Brain microvascular endothelial cell (primary cell): Measurements from ENCODE around the gene SLC24A3.

Experiments used
- DNase-seq: peaks from one replicate; pipeline ENCODE4 v3.0.0-alpha.2; 2020
- H3K27ac ChIP-seq: fragments of 250-450 bp; sonication (Bioruptor Pico); 2 replicates; pipeline ENCODE4 v1.5.1; 2020; ENCODE audit warnings: mild to moderate bottlenecking, moderate library complexity
- H3K27me3 ChIP-seq: fragments of 250-450 bp; sonication (Bioruptor Pico); replicated peaks from 2 replicates; pipeline ENCODE4 v1.5.1; 2020; ENCODE audit warnings: mild to moderate bottlenecking
- H3K36me3 ChIP-seq: fragments of 250-450 bp; sonication (Bioruptor Pico); replicated peaks from 2 replicates; pipeline ENCODE4 v1.5.1; 2020; ENCODE audit warnings: mild to moderate bottlenecking
- H3K4me3 ChIP-seq: 2 replicates; pipeline ENCODE4 v1.5.1; 2011; ENCODE audit warnings: low read depth, mild to moderate bottlenecking, control low read depth, low read length, moderate library complexity
- in situ Hi-C: cut with HindIII; loops from 2 replicates; pipeline ENCODE4 v1.10.0; 2017; ENCODE audit warnings: low sequenced_read_pairs, low pct_ligation_motif_present
- TF ChIP-seq, protein P1 (sequence below): IDR thresholded peaks from 2 replicates; pipeline ENCODE4 v1.5.1; 2011; ENCODE audit warnings: low read depth, mild to moderate bottlenecking, moderate library complexity, low read length, control low read depth, inconsistent platforms; ENCODE audit errors: missing control alignments

Gene SLC24A3

DNA sequence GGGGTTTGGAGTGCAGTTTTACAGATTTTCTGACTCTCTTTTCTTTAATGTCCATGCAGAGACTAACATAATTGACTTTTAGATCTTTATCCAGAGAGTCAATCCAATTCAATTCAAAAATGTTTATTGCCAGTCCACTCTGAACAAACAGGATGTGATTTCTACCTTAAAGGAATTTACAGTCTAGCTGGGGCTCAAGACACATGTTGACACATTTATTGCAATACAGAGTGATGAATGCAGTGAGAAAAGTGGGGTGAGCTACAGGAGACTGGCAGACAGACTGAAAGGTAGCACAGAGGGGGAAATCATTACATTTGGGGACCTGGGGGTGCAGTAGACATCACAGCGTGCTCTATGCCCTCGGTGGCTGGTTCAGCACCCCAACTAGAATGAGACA, 193.9 kb downstream of the SLC24A3 start:
- DNase-seq, result no peak
- TF ChIP-seq, protein P1, sequence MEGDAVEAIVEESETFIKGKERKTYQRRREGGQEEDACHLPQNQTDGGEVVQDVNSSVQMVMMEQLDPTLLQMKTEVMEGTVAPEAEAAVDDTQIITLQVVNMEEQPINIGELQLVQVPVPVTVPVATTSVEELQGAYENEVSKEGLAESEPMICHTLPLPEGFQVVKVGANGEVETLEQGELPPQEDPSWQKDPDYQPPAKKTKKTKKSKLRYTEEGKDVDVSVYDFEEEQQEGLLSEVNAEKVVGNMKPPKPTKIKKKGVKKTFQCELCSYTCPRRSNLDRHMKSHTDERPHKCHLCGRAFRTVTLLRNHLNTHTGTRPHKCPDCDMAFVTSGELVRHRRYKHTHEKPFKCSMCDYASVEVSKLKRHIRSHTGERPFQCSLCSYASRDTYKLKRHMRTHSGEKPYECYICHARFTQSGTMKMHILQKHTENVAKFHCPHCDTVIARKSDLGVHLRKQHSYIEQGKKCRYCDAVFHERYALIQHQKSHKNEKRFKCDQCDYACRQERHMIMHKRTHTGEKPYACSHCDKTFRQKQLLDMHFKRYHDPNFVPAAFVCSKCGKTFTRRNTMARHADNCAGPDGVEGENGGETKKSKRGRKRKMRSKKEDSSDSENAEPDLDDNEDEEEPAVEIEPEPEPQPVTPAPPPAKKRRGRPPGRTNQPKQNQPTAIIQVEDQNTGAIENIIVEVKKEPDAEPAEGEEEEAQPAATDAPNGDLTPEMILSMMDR, result no peak
- in situ Hi-C loops, result no loop called here
- Histone ChIP-seq H3K4me3 (no peak overlapping the region), H3K27me3 (no peaks in the 10 kb centered on the region), H3K36me3 (no peaks in the 10 kb centered on the region), H3K27ac (no peak overlapping the region)

GRCh38 chr20:19407196-19407595, 194.8 kb downstream of the SLC24A3 start:
- Histone ChIP-seq H3K27ac (no peak overlapping the region), H3K36me3 (no peaks in the 10 kb centered on the region), H3K4me3 (no peak overlapping the region), H3K27me3 (no peaks in the 10 kb centered on the region)
- no peak for DNase-seq
- in situ Hi-C loops, result no loop called here
- TF ChIP-seq, protein P1, result no peak

DNA sequence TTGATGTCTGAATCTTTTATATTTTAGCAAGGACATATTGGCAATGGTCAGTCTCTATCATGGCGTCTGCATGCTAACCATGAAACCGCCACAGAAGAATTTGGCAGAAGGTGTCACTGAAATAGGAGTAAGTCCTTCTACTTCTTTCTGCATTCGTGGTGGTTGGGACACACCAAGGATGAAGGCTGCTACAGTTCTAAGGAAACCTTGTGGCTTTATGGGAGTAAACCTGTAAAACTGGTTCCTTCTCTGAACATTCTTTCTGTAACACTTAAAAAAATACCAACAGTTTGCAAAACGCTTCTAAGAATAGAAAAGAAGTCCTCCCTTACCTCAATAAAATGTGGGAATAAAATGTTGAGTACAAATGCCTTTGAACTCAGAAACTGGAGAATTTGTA, 195.3 kb downstream of the SLC24A3 start:
- DNase-seq, result no peak
- Histone ChIP-seq H3K4me3 (no peak overlapping the region), H3K27ac (no peak overlapping the region), H3K36me3 (no peaks in the 10 kb centered on the region), H3K27me3 (no peaks in the 10 kb centered on the region)
- TF ChIP-seq, protein P1, result no peak
- in situ Hi-C loops, result no loop called here

GRCh38 chr20:19408971-19409370, 196.5 kb downstream of the SLC24A3 start:
- no peaks in the 10 kb centered on the region for H3K36me3 ChIP-seq
- in situ Hi-C loops, result no loop called here
- H3K4me3 ChIP-seq, result no peak overlapping the region
- TF ChIP-seq, protein P1, result no peak
- DNase-seq, result no peak
- H3K27me3 ChIP-seq, result no peaks in the 10 kb centered on the region
- H3K27ac ChIP-seq, result no peak overlapping the region

DNA sequence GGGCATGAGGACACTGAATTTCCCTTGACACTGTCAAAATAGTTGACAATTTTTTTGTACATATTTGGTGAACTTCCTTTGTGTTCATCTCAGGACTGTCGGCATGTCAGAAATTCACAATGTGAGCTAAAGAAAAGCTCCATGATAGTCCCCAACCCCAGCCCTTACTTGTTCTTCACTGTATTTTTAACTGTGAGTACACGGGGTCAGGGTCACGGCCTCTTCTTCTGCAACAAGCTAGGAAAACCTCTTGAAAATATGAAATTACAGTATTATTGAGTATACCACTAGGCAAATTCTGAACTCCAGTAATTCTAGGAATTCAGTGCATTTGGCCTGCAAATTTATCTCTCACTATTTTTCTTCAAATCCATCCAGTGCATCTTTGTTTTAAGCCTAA, 199.4 kb downstream of the SLC24A3 start:
- no peak overlapping the region for H3K4me3 ChIP-seq

DNA sequence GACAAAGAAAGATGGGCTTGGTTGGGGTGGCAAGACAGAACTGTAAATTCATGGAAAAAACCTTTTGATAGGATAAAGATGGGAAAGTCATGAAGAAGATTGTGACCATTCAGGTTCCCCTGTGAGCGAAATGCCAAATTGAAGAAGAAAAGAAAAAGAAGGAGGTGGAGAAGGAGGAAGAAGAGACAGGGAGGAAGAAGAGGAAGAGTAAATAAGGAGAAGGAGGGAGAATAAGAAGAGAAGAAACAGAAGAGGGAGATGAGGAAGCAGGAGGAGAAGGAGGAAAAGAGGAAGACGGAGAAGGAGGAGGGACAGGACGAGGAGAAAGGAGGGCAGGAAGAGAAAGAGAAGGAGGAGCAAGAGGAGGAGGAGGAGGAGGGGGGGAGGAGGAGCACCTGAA, 199.8 kb downstream of the SLC24A3 start:
- TF ChIP-seq, protein P1, result no peak

More for the DNA sequence above, 199.4 kb downstream of the SLC24A3 start:
- in situ Hi-C loops, result no loop called here
- no peak for DNase-seq
- Histone ChIP-seq H3K27ac (no peak overlapping the region), H3K27me3 (no peaks in the 10 kb centered on the region), H3K36me3 (no peaks in the 10 kb centered on the region)
- TF ChIP-seq, protein P1, result no peak

More for the DNA sequence above, 199.8 kb downstream of the SLC24A3 start:
- no peak for DNase-seq
- Histone ChIP-seq H3K27me3 (no peaks in the 10 kb centered on the region), H3K27ac (no peak overlapping the region), H3K4me3 (no peak overlapping the region), H3K36me3 (no peaks in the 10 kb centered on the region)
- in situ Hi-C loops, result no loop called here
